GM19328 (cell line): ENCODE data around the gene TP73.
A peak's percentile ranks its signal among the peaks of the same experiment; 100 is the strongest.
"Not testable (repeated sequence)": the region's sequence is repeated elsewhere in the genome, so short reads cannot be mapped to it uniquely, and the experiment has no call there.

Experiments used
- ATAC-seq: cut with Tn5 transposase; IDR thresholded peaks from one replicate; pipeline ENCODE4 v1.9.1; 2021; ENCODE audit warnings: mild to moderate bottlenecking, moderate library complexity; ENCODE audit not compliant: unreplicated experiment

The TP73 gene

GRCh38 chr1:3740042-3740441 lies 87.7 kb downstream of the TP73 start:
- ATAC-seq, result no peak

- no peak for ATAC-seq
Measured at GRCh38 chr1:3740752-3741151, 88.4 kb downstream of the TP73 start.

- ATAC-seq, result no peak
Measured at GRCh38 chr1:3741566-3742438, 89.5 kb downstream of the TP73 start.

- ATAC-seq, result no peak
Measured at GRCh38 chr1:3742439-3743298, 90.4 kb downstream of the TP73 start.

- ATAC-seq, result no peak
Measured at GRCh38 chr1:3743421-3743820, 91.1 kb downstream of the TP73 start.

GRCh38 chr1:3743826-3744225 lies 91.5 kb downstream of the TP73 start:
- no peak for ATAC-seq

- no peak for ATAC-seq
Measured at GRCh38 chr1:3744646-3745045, 92.3 kb downstream of the TP73 start.

GRCh38 chr1:3745071-3745470 lies 92.8 kb downstream of the TP73 start:
- ATAC-seq, result no peak

GRCh38 chr1:3745590-3746381 lies 93.5 kb downstream of the TP73 start:
- ATAC-seq, result no peak

GRCh38 chr1:3746389-3746829 lies 94.1 kb downstream of the TP73 start:
- no peak for ATAC-seq

GRCh38 chr1:3746830-3747521 lies 94.7 kb downstream of the TP73 start:
- peak; percentile 83 for ATAC-seq

- no peak for ATAC-seq
Measured at GRCh38 chr1:3747522-3747848, 95.2 kb downstream of the TP73 start.

GRCh38 chr1:3747903-3748302 lies 95.6 kb downstream of the TP73 start:
- no peak for ATAC-seq

GRCh38 chr1:3748316-3748900 lies 96.1 kb downstream of the TP73 start:
- not testable (repeated sequence) for ATAC-seq

- ATAC-seq, result no peak
Measured at GRCh38 chr1:3749512-3749911, 97.2 kb downstream of the TP73 start.

- no peak for ATAC-seq
Measured at GRCh38 chr1:3750741-3751140, 98.4 kb downstream of the TP73 start.

GRCh38 chr1:3752400-3752945 lies 100.2 kb downstream of the TP73 start, which contains the start of gene CCDC27:
Gene CCDC27, plus strand, starts transcription at chr1:3752450. Its CDS starts 32 bp downstream, at chr1:3752482.
- no peak for ATAC-seq

GRCh38 chr1:3753656-3754454 lies 101.5 kb downstream of the TP73 start:
- ATAC-seq, result no peak

- no peak for ATAC-seq
Measured at GRCh38 chr1:3756394-3756793, 104.1 kb downstream of the TP73 start.
